22Rv1 (cell line): ENCODE results near the gene RFK.
"Not testable (repeated sequence)": the region's sequence is repeated elsewhere in the genome, so short reads cannot be mapped to it uniquely, and the experiment has no call there.

ENCODE experiments used
- CTCF ChIP-seq: fragments of 450-650 bp; IDR thresholded peaks from 2 replicates; pipeline ENCODE4 v1.5.1; 2017; ENCODE audit warnings: mild to moderate bottlenecking
- ZFX ChIP-seq: fragments of 450-650 bp; IDR thresholded peaks from 2 replicates; pipeline ENCODE4 v1.6.1; 2017; ENCODE audit warnings: antibody characterized with exemption, borderline replicate concordance

- not testable (repeated sequence) for TF ChIP-seq ZFX, CTCF
Measured at GRCh38 chr9:76362332-76363031, 31.7 kb downstream of the RFK start.
